ENCODE measurements around the gene ITGAD.
"Not testable (repeated sequence)": the region's sequence is repeated elsewhere in the genome, so short reads cannot be mapped to it uniquely, and the experiment has no call there.

The ITGAD gene

DNA sequence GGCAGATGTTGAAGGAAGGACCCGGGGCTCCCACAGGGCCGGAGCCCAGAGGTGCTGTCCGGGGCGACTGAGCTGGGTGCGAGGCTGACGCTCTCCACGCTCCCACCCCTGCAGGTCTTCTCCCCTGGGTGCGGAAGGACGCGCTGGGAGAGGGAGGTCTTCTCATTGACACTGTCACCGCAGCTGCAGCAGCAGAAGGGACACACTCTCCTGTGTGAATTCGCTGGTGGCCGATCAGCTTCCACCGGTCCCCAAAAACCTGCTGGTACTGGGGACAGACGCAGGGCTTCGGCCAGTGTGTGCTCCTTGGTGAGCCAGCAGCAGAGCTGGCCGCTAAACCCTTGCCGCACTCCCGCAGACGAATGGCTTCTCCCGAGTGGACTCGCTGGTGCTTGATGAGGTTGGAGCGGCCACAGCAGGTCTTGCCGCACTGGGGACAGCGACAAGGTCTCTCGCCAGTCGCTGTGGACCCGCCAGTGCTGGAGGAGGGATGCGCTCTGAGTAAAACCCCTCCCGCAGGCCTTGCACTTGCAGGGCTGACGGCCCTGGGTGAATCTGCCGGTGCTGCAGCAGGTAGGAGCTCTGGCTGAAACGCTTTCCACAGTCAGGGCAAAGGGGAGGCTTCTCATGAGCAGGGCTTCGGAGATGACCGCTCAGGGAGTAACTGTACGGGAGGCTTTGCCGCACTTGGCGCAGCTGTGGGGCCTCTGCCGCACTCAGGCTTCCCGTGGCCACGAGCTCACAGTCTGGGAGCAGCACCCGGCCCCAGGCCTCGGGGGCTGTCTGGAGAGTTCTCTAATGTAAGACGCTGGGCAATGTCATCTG is 43.3 kb downstream of the ITGAD start:
- DNase-seq = no peak

DNA sequence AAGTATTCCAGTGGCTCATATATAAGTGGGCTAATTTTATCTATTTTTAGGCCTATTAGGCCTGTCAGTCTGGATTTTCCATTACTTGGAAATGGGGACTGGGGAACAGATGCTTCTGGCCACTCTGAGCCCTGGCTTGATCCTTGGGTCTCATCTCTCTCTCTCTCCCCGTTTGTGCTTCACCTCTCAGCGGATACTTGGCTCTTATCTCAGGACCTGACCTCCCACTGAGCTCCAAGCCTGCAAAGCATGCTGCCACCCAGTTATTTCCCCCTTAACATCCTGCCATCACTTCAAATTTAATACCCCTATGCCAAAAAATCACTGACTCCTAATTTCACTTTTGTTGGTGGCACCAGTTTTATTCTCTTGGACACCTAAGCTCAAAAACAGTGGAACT is 45.3 kb downstream of the ITGAD start:
- no peak for DNase-seq

DNA sequence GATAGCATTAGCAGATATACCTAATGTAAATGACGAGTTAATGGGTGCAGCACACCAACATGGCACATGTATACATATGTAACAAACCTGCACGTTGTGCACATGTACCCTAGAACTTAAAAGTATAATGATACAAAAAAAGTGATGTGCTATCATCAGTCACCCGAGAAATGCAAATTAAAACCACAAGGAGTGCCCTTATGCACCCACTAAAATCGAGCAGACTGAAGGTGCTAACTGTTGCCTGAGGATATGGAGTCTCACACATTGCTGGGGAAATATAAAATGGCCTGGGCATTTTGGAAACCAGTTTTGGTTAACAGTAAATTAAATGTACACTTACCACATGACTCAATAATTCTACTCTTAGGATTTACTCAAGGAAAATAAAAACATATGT is 45.9 kb downstream of the ITGAD start:
- not testable (repeated sequence) for DNase-seq

DNA sequence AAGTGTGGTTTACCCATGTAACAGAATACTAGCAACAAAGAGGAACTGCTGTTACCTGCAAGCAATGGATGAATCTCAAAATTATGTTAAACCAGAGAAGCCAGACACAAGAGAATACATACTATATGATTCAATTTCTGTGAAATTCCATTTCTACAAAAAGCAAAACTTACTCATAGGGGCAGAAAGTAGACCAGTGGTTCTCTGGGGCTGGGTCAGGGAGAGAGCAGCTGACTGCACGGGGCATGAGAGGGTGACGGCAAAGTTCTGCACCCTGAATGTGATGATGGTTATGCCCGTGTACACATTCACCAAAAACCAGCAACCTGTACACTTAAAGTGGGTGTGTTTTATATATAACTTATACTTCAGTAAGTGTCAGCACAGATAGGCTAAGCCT is 46.4 kb downstream of the ITGAD start:
- DNase-seq = no peak

DNA sequence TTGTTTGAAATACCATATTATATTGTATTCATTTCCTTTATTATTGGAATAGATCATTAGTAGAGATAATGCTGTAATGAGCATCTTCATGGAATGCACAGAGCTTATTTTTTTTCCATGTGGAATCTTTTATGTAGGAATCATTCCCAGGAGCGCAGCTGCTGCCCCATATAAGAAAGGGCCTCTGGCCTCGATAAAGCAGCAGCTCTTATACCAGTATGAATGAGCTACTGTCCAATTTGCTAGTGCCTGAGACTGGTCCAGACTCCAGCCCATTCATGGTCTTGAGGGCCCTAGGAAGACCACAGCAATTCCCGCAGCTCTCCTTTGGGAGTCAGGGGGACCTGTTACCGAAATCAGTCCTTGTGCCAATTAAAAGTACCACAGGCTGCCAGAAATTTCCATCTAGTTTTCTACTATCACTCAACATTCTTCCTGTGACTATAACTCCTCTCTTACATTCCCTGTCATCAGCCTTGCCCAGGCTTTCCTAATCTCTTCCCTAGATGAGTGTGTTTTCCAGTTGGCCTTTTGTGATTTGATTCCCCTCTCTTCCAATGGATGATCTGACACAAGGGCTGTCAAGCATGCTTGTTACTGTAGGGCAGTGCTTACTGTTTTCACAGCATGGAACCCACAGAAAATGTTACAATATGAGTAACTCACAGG is 47.5 kb downstream of the ITGAD start:
- DNase-seq = no peak

DNA sequence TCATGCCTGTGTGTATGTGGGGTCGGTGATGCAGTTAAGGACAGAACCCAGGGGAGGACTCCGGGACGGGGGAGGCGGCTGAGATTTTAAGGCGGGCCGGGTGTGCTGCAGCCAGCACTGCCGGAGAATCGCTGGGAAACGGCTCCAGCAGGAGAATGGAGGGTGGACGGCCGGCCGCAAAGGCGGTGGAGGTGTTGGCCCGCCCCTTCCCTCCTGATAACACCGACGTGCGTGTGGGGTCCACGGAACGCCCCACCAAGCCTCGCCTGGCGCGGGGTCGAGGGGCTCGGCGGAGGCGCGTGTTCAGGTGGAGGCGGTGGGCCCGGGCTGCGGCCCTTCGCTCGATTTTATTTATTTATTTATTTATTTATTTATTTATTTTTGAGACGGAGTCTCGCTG is 48.8 kb downstream of the ITGAD start:
- DNase-seq = no peak

DNA sequence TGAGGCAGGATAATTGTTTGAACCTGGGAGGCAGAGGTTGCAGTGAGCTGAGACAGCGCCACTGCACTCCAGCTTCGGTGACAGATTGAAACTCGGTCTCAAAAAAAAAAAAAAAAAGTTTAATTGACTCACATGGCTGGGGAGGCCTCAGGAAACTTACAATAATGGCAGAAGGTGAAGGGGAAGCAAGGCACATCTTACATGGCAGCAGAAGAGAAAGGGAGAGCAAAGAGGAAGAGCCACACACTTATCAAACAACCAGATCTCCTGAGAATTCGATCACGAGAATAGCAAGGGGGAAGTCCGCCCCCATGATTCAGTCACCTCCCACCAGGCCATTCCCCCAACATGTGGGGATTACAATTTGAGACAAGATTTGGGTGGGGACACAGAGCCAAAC is 52.8 kb downstream of the ITGAD start:
- DNase-seq = not testable (repeated sequence)

DNA sequence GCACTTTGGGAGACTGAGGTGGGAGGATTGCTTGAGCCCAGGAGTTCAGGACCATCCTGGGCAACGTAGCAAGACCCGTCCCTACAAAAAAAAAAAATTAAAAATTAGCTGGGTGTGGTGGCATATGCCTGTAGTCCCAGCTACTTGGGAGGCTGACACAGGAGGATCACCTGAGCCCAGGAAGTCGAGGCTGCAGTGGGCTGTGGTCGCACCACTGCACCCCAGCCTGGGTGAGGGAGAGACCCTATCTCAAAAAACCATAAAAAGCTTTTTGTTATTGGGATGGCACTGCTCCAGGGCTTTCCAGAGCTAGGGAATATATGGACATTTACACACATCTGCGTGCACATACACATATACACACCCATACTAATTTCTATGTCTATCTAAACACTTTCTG is 58.1 kb downstream of the ITGAD start:
- DNase-seq = no peak

DNA sequence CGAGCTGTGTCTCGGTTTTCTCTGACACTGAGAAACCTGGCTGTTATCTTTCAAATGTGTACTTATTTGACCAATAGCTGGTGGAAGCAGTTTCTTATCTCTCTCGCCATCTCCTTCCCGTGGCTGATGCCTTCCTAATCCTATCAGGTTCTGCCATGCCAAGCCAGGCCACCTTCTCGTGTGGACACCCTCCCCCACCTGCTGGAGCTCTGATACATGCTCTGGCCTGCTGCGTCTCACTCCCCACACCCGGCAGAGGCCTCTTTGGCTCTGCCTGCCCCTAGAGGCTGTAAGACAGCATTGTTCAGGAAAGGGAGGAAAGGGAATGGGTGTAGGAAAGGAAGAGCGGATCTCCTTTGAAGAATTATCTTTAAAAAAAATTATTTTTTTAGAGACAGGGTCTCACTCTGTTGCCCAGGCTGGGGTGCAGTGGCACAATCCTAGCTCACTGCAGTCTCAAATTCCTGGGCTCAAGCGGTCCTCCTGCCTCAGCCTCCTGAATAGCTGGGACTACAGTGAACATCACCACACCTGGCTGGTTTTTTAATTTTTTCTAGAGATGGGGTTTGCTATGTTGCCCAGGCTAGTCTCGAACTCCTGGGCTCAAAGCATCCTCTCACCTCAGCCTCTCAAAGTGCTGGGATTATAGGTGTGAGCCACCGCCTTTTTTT is 58.7 kb downstream of the ITGAD start:
- peak; percentile 34 for DNase-seq

DNA sequence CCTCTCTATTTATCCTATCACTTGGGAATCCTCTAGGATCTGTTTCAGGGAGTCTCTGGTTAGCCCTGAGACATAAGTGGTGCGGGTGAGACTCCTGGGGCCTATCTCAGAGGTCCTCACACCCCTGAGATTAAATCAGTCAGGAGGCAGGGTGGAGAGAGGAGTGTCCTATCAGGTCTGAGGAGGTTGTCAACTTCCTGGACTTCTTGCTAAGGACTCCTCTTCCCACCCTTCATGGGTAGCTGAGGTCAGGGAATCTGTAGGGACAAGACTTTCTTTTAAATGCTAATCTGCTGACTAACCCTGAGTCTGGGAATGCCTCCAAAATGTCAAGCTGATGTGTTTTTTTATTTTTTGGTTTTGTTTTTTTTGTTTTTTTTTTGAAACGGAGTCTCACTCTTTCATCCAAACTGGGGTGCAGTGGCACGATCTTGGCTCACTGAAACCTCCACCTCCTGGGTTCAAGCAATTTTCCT is 59.5 kb downstream of the ITGAD start:
- no peak for DNase-seq

DNA sequence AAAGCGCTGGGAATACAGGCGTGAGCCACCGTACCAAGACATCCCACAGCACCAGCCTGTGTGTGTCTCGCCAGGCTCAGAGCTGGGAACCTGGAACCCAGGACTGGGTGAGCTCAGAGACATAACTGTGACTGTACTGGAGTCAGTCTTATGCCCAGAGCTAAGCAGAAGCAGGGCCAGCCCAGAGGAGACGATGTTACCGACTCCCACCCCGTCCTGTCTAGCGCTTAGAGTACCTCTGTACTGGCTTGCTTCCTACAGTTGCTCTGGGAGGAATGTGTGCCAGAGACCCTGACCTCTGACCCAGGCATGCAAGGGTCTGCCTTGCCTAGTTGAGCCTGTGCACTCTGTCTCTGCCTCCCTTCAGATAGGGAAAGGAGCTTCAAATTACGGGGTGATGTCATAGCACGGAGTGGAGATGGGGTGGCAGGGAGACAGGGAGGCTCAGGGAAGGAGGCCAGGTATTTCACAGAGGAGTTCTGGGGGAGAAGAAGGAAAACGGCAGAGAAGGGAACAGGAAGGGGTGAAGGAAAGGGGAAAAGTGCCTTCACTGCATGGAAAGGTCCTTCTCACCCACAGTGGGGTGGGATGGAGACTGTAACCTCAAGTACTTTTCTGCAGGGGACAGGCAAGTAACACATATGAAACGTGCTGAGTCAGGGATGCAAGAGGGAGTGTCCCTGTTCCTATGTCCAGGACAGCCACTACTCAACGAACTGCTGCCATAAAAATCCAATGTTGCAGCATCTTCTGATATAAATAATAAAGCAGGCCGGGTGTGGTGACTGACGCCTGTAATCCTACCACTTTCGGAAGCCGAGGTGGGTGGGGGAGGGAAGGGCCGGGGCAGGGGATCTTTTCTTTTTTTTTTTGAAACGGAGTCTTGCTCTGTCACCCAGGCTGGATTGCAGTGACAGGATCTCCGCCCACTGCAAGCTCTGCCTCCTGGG is 60.4 kb downstream of the ITGAD start:
- DNase-seq = no peak

DNA sequence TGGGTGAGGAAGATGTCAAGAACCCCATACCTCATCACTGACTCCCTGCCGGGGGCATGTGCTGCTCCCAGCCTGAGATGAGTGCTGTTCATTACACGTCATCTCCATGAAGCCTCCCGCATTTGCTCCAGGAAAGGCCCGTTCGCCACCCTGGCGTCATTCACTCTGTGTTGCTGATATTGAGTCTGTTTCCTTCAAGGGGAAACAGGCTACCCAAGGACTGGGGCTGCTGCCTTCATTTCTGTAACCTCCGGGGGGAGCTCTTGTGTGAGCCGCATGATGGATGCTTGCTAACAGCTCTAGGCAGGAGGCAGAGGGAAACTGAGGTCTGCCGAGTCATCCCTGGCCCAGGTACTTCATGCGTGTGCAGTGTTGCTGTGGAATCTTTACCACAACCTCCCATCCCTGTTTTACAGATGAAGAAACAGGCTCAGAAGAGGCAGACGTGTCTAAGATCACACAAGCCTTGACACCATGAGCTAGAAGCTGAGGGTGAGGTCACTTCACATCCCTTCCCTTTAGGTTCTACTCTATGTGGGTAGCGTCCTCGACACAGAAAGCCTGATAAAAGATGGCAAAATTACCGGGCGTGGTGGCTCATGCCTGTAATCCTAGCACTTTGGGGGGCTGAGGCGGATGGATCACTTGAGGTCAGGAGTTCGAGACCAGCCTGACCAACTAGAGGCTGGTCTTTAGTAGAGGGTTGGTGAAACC is 62.6 kb downstream of the ITGAD start:
- DNase-seq = no peak

DNA sequence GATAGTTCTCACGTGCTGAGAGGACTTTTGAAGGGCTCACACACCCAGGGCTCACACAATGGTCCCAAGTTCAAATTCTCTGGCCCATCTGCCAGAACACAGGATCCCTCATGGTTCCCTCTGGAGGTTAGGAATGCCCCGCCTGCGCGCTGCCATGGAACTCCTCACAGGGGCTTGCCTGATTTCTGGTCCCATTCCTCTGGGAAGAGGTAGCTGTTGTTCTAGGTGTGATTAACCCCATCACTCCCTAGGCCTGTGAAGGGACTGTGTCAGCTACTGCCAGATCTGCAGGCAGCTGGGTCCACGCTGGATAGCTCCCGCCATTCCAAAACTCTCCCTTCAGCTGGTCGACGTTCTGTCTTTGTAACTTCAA is 63.8 kb downstream of the ITGAD start:
- DNase-seq = no peak

DNA sequence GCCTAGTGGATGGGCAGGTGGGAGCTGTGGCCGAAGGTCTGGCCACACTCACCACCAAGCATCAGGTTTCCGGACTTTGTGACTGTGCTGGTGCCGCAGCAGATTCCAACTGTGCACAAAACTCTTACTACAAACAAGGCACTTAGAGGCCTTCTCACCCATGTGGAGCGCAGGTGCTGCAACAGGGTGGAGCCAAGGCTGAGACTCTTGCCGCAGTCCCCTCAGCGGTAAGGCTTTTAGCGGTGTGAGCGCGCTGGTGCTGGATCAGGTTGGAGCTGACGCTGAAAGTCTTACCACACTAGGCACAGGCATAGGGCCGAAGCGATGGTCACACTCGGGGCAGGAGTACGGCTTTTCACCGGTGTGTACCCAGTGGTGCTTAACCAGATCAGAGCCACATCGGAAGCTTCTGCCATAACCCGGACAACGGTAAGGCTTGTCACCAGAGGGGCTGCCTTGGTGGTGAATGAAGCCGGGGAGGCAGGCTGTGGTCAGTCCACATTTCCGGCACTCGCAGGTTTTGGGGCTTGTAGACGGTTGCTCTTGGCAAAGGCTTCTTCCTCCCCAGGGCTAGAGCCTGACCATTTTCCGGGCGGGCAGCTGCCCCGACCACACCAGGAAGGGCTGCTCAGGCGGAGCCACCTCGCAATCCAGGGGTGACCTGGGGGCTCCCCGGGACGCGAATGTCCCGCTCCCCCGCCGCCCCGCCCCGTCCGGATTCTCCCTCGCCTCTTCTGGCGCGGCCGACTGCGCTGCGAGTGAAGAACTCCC is 65.1 kb downstream of the ITGAD start:
- DNase-seq = peak; percentile 27

DNA sequence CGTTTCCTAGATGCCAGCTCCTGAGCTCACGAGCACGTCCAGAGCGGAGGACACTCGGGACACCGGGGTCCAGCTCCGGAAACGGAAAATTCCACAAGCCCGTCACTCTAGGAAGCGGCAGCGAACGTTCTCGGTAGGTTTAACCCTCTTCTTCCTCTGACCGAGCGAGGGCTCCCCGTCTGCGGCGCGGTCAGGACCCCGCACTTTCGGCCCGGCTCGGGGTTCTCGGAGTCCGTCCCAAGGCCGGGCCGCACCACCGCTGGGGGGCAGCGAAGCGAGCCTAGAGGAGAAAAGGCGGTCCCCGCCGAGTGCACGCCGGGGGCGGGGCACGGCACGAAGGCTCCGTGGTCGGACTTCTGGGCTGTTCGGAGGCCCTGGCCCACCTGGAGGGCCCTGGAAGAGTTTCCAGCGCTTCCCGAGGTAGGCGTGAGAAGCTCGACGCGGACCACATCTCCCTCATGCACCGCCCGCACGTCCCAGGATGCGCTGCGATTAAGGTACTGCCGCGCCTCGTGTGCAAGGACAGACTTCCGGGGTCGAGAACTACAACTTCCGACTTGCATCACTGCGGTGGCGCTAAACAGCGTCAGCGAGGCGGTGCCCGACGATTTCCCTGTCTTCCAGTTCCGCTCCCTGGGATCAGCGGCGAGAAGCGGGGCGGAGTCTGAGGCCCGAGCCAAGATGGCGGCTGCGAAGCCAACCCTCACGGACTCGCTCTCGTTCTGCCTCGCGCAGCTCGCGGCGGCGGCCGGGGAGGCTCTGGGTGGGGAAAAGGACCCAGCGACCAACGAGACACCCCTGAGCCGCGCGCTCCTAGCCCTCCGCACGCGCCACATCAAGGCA is 65.9 kb downstream of the ITGAD start, which contains the start of gene ARMC5:
Gene ARMC5 (plus strand): TSS at position 658 of the 843 bp plus-strand sequence. CDS start 24 bp downstream, at position 682.
- peak; percentile 96 for DNase-seq

DNA sequence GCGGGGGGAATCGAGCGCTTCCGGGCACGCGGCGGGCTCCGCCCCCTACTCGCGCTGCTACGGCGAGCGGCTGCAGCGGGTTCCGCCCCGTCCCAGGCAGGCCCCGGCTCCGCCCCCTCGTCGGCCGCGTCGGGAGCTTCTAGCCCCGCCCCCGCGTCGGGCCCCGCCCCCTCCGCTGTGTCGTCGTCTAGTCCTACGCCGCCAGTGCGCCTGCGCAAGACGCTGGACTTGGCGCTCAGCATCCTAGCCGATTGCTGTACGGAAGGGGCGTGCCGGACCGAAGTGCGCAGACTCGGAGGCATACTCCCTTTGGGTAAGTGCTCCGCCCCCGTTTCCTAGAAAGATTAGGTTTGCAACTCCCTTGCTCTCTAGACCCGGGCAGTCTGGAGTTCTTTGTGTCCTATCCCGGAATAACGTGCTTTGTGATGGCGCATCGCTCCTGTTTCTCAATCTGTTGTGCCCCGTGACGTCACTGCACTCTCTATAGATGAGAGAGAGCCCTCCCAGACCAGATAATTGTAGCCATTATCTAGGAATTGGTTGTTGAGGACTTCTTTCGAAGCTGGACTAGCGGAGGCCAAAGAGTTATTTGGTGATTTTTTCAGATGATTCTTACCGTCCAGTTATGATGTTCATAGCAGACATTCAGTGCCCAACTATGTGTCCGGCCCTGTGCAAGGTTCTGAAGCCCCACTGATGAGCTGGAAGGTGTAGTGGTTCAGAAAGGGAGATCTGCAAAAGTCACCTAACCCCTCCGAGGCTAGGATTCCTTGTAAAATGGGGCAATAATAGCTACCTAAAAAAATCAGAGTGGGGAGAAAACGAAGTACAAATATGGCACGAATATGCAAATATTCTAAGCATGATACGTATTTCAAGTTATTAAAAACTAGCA is 66.8 kb downstream of the ITGAD start:
- peak; percentile 99 for DNase-seq

DNA sequence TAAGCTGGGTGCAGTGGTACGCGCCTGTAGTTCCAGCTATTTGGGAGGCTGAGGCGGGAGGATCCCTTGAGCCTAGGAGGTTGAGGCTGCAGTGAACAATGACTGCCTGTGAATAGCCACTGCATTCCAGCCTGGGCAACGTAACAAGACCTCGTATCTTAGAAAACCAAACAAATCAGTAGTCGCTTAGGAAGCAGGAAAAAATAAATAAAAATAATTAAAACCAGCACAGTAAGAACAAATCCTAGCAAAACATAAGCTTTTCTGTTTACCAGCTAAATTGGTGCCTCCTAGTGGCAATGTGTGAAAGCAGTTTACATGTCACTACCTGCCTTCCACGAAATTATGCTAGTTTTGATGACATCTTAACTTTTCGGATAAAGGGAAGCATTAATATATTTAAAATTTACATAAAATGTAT is 67.5 kb downstream of the ITGAD start:
- DNase-seq = peak; percentile 11

DNA sequence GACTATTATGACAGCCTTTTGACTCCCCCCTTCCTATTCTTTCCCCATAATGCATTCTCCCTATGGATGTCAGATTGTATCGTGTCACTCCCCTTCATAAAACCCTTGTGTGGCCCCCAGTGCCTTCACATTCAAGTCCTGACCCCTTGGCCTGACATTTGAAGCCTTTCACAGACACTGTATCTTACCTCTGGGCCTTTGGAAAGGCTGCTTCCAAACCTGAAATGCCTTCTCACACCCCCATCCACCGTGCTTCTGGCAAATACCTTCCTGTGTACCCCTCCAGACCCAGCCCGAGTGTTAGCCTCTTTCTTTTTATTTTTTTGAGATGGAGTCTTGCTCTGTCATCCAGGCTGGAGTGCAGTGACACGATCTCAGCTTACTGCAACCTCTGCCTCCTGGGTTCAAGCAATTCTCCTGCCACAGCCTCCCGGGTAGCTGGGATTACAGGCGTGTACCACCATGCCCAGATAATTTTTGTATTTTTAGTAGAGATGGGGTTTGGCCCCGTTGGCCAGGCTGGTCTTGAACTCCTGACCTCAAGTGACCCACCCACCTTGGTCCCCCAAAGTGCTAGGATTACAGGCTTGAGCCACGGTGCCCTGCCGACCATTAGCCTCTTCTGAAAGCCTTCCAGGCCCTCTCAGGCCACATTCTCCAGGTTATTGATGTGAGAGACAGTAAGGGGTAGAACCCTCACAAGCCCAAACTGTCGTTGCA is 68.2 kb downstream of the ITGAD start:
- no peak for DNase-seq

Measured in NCI-H1092 (cell line).